Mononuclear cell (primary cell): Measurements from ENCODE around the gene PLEKHN1. TPM values are rescaled to one million over a fixed set of nuclear protein-coding genes. Genes with fewer than 3 reads are reported as not detected.

Source experiments
- H3K27me3 ChIP-seq: 2 replicates; pipeline ENCODE4 v1.6.0; 2011; ENCODE audit warnings: low read length, control low read depth; ENCODE audit not compliant: insufficient read depth
- H3K4me1 ChIP-seq: 2 replicates; pipeline ENCODE4 v1.5.1; 2011; ENCODE audit warnings: mild to moderate bottlenecking, low read length, control low read depth; ENCODE audit not compliant: insufficient read depth
- H3K4me3 ChIP-seq: 2 replicates; pipeline ENCODE4 v1.5.1; 2011; ENCODE audit warnings: mild to moderate bottlenecking, low read length, moderate library complexity
- H3K9me3 ChIP-seq: 2 replicates; pipeline ENCODE4 v1.5.1; 2011; ENCODE audit warnings: low read depth, mild to moderate bottlenecking, control low read depth, low read length
- total RNA-seq: library from RNA; depleted of rRNA; stranded (reverse); fragments of >200 nt; gene quantifications from one replicate; pipeline ENCODE4 v1.2.3, GENCODE V29; 2012

PLEKHN1 gene
- total RNA-seq, 1 donor, result 0.10 TPM

- no peak overlapping the region for H3K4me3 ChIP-seq
- peaks cover 17% of the 10 kb centered on the region for H3K4me1 ChIP-seq
- no peaks in the 10 kb centered on the region for H3K9me3 ChIP-seq
- peaks cover 30% of the 10 kb centered on the region for H3K27me3 ChIP-seq
Observed at GRCh38 chr1:936348-937264, 29.7 kb upstream of the PLEKHN1 start.

- Histone ChIP-seq H3K9me3 (no peaks in the 10 kb centered on the region), H3K4me3 (no peak overlapping the region), H3K4me1 (peaks cover 17% of the 10 kb centered on the region), H3K27me3 (peaks cover 30% of the 10 kb centered on the region)
Observed at GRCh38 chr1:937521-937920, 28.8 kb upstream of the PLEKHN1 start.

GRCh38 chr1:938088-938683 is 28.1 kb upstream of the PLEKHN1 start:
- H3K27me3 ChIP-seq, result peaks cover 35% of the 10 kb centered on the region
- H3K4me1 ChIP-seq, result peaks cover 17% of the 10 kb centered on the region
- no peak overlapping the region for H3K4me3 ChIP-seq
- H3K9me3 ChIP-seq, result no peaks in the 10 kb centered on the region

GRCh38 chr1:938711-939489 is 27.4 kb upstream of the PLEKHN1 start:
- peaks cover 17% of the 10 kb centered on the region for H3K4me1 ChIP-seq
- H3K9me3 ChIP-seq, result no peaks in the 10 kb centered on the region
- peaks cover 36% of the 10 kb centered on the region for H3K27me3 ChIP-seq
- no peak overlapping the region for H3K4me3 ChIP-seq

- peaks cover 17% of the 10 kb centered on the region for H3K4me1 ChIP-seq
- H3K4me3 ChIP-seq, result no peak overlapping the region
- H3K9me3 ChIP-seq, result no peaks in the 10 kb centered on the region
- H3K27me3 ChIP-seq, result peaks cover 36% of the 10 kb centered on the region
Observed at GRCh38 chr1:939511-940106, 26.7 kb upstream of the PLEKHN1 start.

GRCh38 chr1:940107-941014 is 25.9 kb upstream of the PLEKHN1 start:
- Histone ChIP-seq H3K9me3 (no peaks in the 10 kb centered on the region), H3K27me3 (peaks cover 32% of the 10 kb centered on the region), H3K4me1 (peaks cover 13% of the 10 kb centered on the region), H3K4me3 (no peak overlapping the region)

- H3K4me3 ChIP-seq, result no peak overlapping the region
- H3K9me3 ChIP-seq, result no peaks in the 10 kb centered on the region
- H3K27me3 ChIP-seq, result peaks cover 29% of the 10 kb centered on the region
- H3K4me1 ChIP-seq, result peaks cover 11% of the 10 kb centered on the region
Observed at GRCh38 chr1:941015-941587, 25.2 kb upstream of the PLEKHN1 start.

GRCh38 chr1:941588-942383 is 24.5 kb upstream of the PLEKHN1 start:
- Histone ChIP-seq H3K4me1 (peaks cover 11% of the 10 kb centered on the region), H3K9me3 (no peaks in the 10 kb centered on the region), H3K27me3 (peaks cover 29% of the 10 kb centered on the region), H3K4me3 (no peak overlapping the region)

- H3K4me1 ChIP-seq, result peaks cover 11% of the 10 kb centered on the region
- no peaks in the 10 kb centered on the region for H3K9me3 ChIP-seq
- peaks cover 29% of the 10 kb centered on the region for H3K27me3 ChIP-seq
- no peak overlapping the region for H3K4me3 ChIP-seq
Observed at GRCh38 chr1:942411-942821, 23.9 kb upstream of the PLEKHN1 start.

GRCh38 chr1:942864-943533 is 23.3 kb upstream of the PLEKHN1 start:
- H3K9me3 ChIP-seq, result no peaks in the 10 kb centered on the region
- no peak overlapping the region for H3K4me3 ChIP-seq
- peaks cover 11% of the 10 kb centered on the region for H3K4me1 ChIP-seq
- peaks cover 29% of the 10 kb centered on the region for H3K27me3 ChIP-seq

GRCh38 chr1:943545-944340 is 22.5 kb upstream of the PLEKHN1 start:
- H3K9me3 ChIP-seq, result no peaks in the 10 kb centered on the region
- H3K27me3 ChIP-seq, result peaks cover 27% of the 10 kb centered on the region
- H3K4me3 ChIP-seq, result no peak overlapping the region
- peaks cover 11% of the 10 kb centered on the region for H3K4me1 ChIP-seq
